Suprapubic skin (tissue), 4 donors: ENCODE data around the gene BTBD6. TPM values are rescaled to one million over a fixed set of nuclear protein-coding genes. Genes with fewer than 3 reads are reported as not detected.

Experiments used
- DNase-seq, 2 donors: peaks; one replicate each; pipeline ENCODE4 v3.0.0-alpha.2; 2019; ENCODE audit warnings: low spot score in 2 of 2
- H3K27ac ChIP-seq: fragments of 200-600 bp; sonication (generic); one replicate; pipeline ENCODE4 v1.5.1; 2019
- H3K27me3 ChIP-seq: fragments of 200-600 bp; sonication (generic); one replicate; pipeline ENCODE4 v1.5.1; 2019
- H3K36me3 ChIP-seq: fragments of 200-600 bp; sonication (generic); one replicate; pipeline ENCODE4 v1.5.1; 2019
- H3K4me1 ChIP-seq: fragments of 200-600 bp; sonication (generic); one replicate; pipeline ENCODE4 v1.5.1; 2019
- H3K4me3 ChIP-seq: fragments of 200-600 bp; sonication (generic); one replicate; pipeline ENCODE4 v1.5.1; 2019; ENCODE audit warnings: mild to moderate bottlenecking
- H3K9me3 ChIP-seq: fragments of 200-600 bp; sonication (generic); one replicate; pipeline ENCODE4 v1.5.1; 2019
- EP300 ChIP-seq: sonication (generic); formaldehyde crosslinking; IDR thresholded peaks from one replicate; pipeline ENCODE4 v1.6.1; 2017; ENCODE audit warnings: antibody characterized with exemption
- POLR2A ChIP-seq, 2 donors: fragments of 450-650 bp; IDR thresholded peaks; one replicate each; pipeline ENCODE4 v1.6.1; 2017; ENCODE audit warnings: antibody characterized with exemption in 2 of 2, mild to moderate bottlenecking in 2 of 2, moderate library complexity in 2 of 2
- POLR2AphosphoS5 ChIP-seq, 3 donors: sonication (generic); formaldehyde crosslinking; IDR thresholded peaks; one replicate each; pipeline ENCODE4 v1.6.1; 2017; ENCODE audit warnings: antibody characterized with exemption in 3 of 3
- WGBS: methylation state at CpG from one replicate; pipeline ENCODE4 v1.1.5; 2018; 5-methylcytosine and 5-hydroxymethylcytosine counted together
- total RNA-seq, 4 donors: library from RNA; depleted of rRNA; stranded (reverse); fragments of >200 nt; gene quantifications; one replicate each; pipeline ENCODE4 v1.1.0, GENCODE V29; 2016
- TF ChIP-seq, protein P1 (sequence below), 2 donors: fragments of 200-600 bp in 1 of 2; fragments of 450-650 bp in 1 of 2; sonication (generic) in 1 of 2; IDR thresholded peaks; one replicate each; pipeline ENCODE4 v1.5.1; 2016 to 2019; ENCODE audit warnings: antibody characterized with exemption in 2 of 2, mild to moderate bottlenecking in 1 of 2, moderate library complexity in 1 of 2

The BTBD6 gene
- total RNA-seq, 4 donors from 2014 or later: 38.9 to 63.7 (median 58.6) TPM

DNA sequence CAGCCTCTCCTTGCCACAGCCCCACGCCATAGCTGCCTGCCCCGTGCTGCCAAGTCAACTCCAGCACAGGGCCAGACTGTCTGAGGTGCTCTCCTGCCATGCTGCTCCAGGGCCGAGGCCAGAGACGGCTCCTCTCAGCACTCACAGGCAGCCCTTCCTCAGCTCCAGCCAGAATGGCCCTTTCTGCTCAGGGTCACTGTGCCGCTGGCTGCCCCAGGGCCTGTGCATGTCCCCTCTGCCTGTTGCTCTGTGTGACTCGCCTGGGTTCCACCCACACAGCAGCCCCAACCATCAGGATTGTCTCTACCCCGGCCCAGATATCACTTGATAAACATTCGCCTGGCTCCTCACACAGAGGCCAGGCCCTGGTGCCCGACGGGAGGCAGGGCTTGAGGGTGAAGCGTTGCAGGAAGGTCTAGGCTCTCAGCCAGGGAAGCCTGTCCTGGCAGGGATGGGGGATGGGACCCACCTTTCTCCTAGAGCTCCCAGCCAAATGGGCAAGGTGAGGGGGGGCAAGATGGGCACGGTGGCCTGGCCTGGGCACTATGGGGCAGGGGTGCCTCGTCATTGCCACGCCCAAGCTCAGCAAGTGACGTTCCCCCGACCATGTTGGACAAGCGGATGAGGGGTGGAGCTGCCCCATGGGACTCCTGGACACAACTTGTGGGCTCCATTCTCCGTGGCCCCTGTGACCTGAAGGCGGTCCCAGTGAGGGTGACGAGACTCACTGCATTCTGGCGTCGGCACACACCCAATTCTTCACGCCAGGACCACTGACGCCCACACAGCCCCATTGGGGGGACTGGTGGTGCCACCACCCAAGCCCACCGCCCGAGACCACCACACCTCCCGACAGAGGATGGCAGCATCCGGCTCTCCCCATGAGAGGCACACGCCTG, 27.4 kb upstream of the BTBD6 start:
- Histone ChIP-seq H3K4me3 (no peak overlapping the region), H3K27me3 (no peaks in the 10 kb centered on the region), H3K4me1 (no peaks in the 10 kb centered on the region), H3K36me3 (peaks cover 83% of the 10 kb centered on the region), H3K9me3 (no peaks in the 10 kb centered on the region), H3K27ac (no peak overlapping the region)
- TF ChIP-seq, protein P1, sequence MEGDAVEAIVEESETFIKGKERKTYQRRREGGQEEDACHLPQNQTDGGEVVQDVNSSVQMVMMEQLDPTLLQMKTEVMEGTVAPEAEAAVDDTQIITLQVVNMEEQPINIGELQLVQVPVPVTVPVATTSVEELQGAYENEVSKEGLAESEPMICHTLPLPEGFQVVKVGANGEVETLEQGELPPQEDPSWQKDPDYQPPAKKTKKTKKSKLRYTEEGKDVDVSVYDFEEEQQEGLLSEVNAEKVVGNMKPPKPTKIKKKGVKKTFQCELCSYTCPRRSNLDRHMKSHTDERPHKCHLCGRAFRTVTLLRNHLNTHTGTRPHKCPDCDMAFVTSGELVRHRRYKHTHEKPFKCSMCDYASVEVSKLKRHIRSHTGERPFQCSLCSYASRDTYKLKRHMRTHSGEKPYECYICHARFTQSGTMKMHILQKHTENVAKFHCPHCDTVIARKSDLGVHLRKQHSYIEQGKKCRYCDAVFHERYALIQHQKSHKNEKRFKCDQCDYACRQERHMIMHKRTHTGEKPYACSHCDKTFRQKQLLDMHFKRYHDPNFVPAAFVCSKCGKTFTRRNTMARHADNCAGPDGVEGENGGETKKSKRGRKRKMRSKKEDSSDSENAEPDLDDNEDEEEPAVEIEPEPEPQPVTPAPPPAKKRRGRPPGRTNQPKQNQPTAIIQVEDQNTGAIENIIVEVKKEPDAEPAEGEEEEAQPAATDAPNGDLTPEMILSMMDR (IDR thresholded peaks at IDR 0.05): no peak
- no peak for TF ChIP-seq POLR2A (IDR thresholded peaks at IDR 0.05)
- no peak for TF ChIP-seq EP300
- TF ChIP-seq POLR2AphosphoS5 (IDR thresholded peaks at IDR 0.05): no peak
- 80% methylated on average over 20 of the region's 29 CpGs for WGBS
- DNase-seq: no peak

DNA sequence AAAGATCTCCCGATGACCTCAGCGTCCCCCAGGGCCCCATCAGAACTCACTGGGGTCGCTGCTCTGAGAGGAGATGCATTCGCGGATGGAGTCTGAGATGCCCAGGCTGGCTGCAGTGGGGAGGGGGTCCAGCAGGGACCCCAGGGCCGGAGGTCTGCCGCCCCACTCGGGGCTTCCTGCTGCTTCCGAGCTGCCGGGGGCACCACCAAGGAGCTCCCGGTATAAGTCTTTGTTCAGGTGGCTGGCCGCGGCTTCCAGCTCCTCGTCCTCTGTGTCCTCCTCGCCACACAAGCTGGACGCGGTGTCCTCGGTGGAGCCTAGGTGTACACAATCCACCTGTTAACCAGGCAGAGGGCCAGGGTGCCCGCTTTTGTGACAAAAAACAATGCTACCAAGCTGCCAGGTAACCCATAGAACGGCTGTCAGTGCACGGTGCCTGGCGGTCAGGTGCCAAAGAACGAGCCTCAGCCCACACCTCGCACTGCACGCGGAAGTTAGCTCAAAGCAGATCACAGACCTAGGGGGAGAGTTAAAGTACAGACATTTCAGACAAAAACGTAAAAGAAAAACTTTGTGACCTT, 26.6 kb upstream of the BTBD6 start:
- DNase-seq: no peak
- WGBS: 96% methylated on average over 27 of the region's 27 CpGs
- Histone ChIP-seq H3K4me3 (no peak overlapping the region), H3K27ac (no peak overlapping the region), H3K9me3 (no peaks in the 10 kb centered on the region), H3K36me3 (peaks cover 84% of the 10 kb centered on the region), H3K27me3 (no peaks in the 10 kb centered on the region), H3K4me1 (no peaks in the 10 kb centered on the region)
- TF ChIP-seq POLR2A (IDR thresholded peaks at IDR 0.05): no peak

DNA sequence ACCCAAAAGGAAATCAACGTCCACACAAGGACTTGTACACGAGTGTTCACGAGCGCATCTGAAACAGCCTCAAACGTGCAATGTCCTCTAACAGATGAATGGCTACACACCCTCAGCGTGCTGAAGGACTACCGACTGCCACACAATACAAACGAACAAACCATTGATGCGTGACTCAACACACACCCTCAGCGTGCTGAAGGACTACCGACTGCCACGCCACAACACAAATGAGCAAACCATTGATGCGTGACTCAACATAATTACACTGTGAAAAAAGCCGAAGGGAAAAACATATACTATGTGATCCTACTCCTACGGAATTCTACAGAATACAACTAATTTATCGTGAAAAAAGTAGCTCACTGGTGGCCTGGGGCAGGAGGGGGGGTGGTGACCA, 25.1 kb upstream of the BTBD6 start:
- H3K27ac ChIP-seq: no peak overlapping the region
- TF ChIP-seq, protein P1 (IDR thresholded peaks at IDR 0.05): no peak
- TF ChIP-seq POLR2A (IDR thresholded peaks at IDR 0.05): no peak
- no peak for TF ChIP-seq EP300
- TF ChIP-seq POLR2AphosphoS5 (IDR thresholded peaks at IDR 0.05): no peak
- DNase-seq: no peak

DNA sequence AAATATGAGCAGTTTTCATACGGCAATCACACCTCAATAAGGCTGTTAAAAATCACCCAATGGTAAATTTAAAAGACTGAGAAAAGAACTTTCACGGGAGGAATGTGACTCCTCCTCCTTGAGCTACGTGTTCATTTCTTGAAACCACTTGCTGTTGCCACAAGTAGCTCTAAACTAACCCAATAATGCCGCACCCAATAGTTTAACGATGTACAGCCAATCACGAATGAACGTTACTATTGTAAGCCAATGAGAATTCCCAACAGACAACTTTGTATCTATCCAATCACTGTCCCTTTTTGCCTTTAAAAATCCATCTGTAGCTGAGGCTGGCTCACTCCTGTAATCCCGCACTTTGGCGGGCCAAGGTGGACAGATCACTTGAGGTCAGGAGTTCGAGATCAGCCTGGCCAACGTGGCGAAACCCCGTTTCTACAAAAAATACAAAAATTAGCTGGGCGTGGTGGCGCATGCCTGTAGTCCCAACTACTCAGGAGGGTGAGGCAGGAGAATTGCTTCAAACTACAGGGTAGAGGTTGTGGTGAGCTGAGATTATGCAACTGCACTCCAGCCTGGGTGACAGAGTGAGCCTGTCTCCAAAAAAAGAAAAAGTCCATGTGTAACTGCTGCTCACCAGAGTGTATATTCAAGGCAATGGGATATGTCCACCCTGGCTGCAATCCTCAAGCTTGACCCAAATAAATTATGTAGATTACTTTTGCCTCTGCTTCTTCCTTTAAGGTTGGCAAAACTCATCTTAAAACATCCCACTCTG, 24.4 kb upstream of the BTBD6 start:
- Histone ChIP-seq H3K9me3 (no peaks in the 10 kb centered on the region), H3K27me3 (no peaks in the 10 kb centered on the region), H3K4me3 (no peak overlapping the region), H3K27ac (no peak overlapping the region), H3K36me3 (peaks cover 66% of the 10 kb centered on the region), H3K4me1 (no peaks in the 10 kb centered on the region)
- no peak for DNase-seq
- 88% methylated on average over 15 of the region's 15 CpGs for WGBS
- TF ChIP-seq POLR2A (IDR thresholded peaks at IDR 0.05) (no peak), POLR2AphosphoS5 (IDR thresholded peaks at IDR 0.05) (no peak)
- TF ChIP-seq, protein P1 (IDR thresholded peaks at IDR 0.05): no peak

More for the DNA sequence above, 25.1 kb upstream of the BTBD6 start:
- H3K36me3 ChIP-seq: peaks cover 73% of the 10 kb centered on the region
- 88% methylated on average over 16 of the region's 16 CpGs for WGBS
- H3K9me3 ChIP-seq: no peaks in the 10 kb centered on the region
- no peaks in the 10 kb centered on the region for H3K27me3 ChIP-seq
- no peak overlapping the region for H3K4me3 ChIP-seq
- no peaks in the 10 kb centered on the region for H3K4me1 ChIP-seq

DNA sequence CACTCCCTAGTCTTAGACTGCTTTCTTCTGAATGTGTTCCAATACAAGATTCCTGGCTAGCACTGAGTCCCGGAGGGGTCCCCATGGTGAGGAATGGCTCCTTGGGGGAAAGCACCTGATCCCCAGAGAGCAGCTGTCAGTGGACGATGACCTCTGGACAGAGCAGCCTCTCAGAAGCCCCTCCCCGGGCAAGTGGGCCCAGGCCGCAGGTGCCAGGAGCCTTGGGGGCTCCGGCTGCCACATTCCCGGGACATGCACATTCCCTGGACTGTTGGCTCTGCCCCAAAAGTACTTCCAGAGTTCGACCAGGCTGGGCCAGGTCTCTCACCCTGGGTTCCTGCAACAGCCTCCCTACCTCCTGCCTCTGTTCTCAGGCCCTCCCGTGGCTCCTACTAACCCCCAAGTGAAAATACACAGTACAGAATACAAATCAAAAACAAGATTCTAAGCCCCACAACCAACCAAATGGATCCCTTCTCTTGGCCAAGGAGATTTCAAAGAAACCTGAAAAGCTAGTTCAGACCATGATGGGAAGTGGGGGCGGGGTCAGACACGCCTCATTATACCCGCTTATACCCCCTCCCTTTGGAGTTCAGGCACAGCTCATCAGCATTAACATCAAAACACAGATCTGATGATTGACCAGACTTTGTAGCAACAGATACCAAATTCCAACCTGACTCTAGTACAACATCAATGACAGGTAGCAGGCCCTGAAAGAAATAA, 23.3 kb upstream of the BTBD6 start:
- H3K9me3 ChIP-seq: no peaks in the 10 kb centered on the region
- H3K27ac ChIP-seq: no peak overlapping the region
- H3K4me1 ChIP-seq: no peaks in the 10 kb centered on the region
- H3K36me3 ChIP-seq: peaks cover 55% of the 10 kb centered on the region
- no peaks in the 10 kb centered on the region for H3K27me3 ChIP-seq
- TF ChIP-seq, protein P1 (IDR thresholded peaks at IDR 0.05): no peak
- TF ChIP-seq POLR2AphosphoS5 (IDR thresholded peaks at IDR 0.05) (no peak), POLR2A (IDR thresholded peaks at IDR 0.05) (no peak), EP300 (no peak)
- 58% methylated on average over 6 of the region's 11 CpGs for WGBS
- H3K4me3 ChIP-seq: no peak overlapping the region
- DNase-seq: no peak
